Fibroblast of the aortic adventitia (primary cell): ENCODE measurements around the gene KCNE1. TPM values are rescaled to one million over a fixed set of nuclear protein-coding genes. Genes with fewer than 3 reads are reported as not detected.

Experiments used
- DNase-seq: peaks from one replicate; pipeline ENCODE4 v3.0.0-alpha.2; 2010; ENCODE audit warnings: low read depth
- H3K4me3 ChIP-seq: 2 replicates; pipeline ENCODE4 v1.5.1; 2011; ENCODE audit warnings: low read depth, mild to moderate bottlenecking, control low read depth, low read length, moderate library complexity
- CTCF ChIP-seq: IDR thresholded peaks from 2 replicates; pipeline ENCODE4 v1.5.1; 2011; ENCODE audit warnings: mild to moderate bottlenecking, low read length, control low read depth, inconsistent platforms; ENCODE audit not compliant: insufficient read depth
- total RNA-seq: library from RNA; depleted of rRNA; stranded (reverse); fragments of >200 nt; gene quantifications from 2 replicates; pipeline ENCODE4 v1.2.3, GENCODE V29; 2012; ENCODE audit warnings: low replicate concordance

The KCNE1 gene
- total RNA-seq, 1 donor = 0.09 TPM

DNA sequence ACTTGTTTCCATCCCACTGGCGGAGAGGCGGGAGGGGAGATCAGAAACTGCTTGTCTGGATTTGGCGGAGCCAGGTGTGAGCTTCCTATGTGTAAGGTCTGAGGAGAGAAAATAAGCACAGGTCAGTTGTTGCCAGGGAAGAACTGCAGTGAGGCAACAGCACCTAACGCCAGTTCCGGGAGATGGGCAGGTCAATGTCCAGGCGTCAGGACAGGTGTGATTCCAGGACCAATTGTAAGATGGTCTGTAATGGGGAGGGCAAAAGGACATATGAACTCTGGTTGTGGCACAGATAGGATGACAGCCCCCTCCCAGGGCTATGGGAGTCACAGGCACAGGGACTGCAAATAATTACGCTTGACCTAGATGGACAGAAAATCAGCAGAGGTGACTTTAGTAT lies 9.6 kb upstream of the KCNE1 start:
- no peak for TF ChIP-seq CTCF
- DNase-seq = no peak
- H3K4me3 ChIP-seq = no peak overlapping the region

- DNase-seq = no peak
- no peak for TF ChIP-seq CTCF
- no peak overlapping the region for H3K4me3 ChIP-seq
Observed at GRCh38 chr21:34520764-34521508, 8.9 kb upstream of the KCNE1 start.

- no peak for DNase-seq
- H3K4me3 ChIP-seq = no peak overlapping the region
- TF ChIP-seq CTCF = no peak
Observed at GRCh38 chr21:34520281-34520680, 8.3 kb upstream of the KCNE1 start.

- no peak for TF ChIP-seq CTCF
- DNase-seq = no peak
Observed at GRCh38 chr21:34519694-34520093, 7.7 kb upstream of the KCNE1 start.

GRCh38 chr21:34519016-34519415 lies 7.0 kb upstream of the KCNE1 start:
- TF ChIP-seq CTCF = no peak
- no peak for DNase-seq

More at GRCh38 chr21:34519694-34520093, 7.7 kb upstream of the KCNE1 start:
- H3K4me3 ChIP-seq = no peak overlapping the region

DNA sequence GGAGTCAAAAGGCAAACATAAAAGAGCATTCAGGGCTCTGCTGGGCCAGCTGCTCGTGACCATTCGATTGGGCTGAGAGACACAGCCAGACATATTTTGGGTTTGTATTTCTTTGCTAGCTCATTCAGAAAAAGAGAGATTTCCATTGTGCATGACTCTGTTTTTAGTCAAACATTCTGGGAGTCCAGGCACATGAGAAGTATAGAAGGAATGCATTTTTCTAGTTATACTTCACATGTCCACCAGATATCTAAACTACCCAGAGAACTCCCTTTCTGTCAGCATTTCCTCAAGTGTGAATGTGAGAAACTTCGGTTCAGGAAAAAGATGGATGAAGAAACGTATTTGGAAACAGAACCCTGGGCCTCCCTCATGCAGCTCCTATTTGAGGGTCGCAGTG lies 6.3 kb upstream of the KCNE1 start:
- H3K4me3 ChIP-seq = no peak overlapping the region
- DNase-seq = peak; percentile 19
- no peak for TF ChIP-seq CTCF

More at GRCh38 chr21:34519016-34519415, 7.0 kb upstream of the KCNE1 start:
- no peak overlapping the region for H3K4me3 ChIP-seq
